ENCODE measurements around the gene OR51B4.

DNA sequence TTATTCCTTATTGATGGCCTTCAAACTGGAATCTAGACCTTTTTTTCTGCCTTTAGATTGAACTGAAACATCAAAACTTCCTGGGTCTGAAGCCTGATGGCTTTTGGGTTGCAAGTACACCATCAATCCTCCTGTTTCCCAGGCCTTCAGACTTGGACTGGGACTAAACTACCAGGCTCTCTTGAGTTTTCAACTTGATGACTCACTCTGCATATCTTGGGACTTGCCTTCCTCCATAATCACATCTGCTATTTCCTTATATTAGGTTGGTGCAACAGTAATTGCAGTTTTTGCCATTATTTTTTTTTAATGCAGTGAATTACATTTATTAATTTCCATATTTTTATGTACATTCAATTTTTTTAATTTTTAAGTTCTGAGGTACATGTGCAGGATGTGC, 34.6 kb upstream of the OR51B4 start:
- TF ChIP-seq IRF2 (CRISPR knock-in tag; IDR thresholded peaks at IDR 0.05; ENCODE audit: borderline replicate concordance, low read depth) = no peak
- TF ChIP-seq, protein P1, sequence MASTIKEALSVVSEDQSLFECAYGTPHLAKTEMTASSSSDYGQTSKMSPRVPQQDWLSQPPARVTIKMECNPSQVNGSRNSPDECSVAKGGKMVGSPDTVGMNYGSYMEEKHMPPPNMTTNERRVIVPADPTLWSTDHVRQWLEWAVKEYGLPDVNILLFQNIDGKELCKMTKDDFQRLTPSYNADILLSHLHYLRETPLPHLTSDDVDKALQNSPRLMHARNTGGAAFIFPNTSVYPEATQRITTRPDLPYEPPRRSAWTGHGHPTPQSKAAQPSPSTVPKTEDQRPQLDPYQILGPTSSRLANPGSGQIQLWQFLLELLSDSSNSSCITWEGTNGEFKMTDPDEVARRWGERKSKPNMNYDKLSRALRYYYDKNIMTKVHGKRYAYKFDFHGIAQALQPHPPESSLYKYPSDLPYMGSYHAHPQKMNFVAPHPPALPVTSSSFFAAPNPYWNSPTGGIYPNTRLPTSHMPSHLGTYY (CRISPR knock-in tag; IDR thresholded peaks at IDR 0.05) = no peak

All from WTC11 (cell line).